Osteoblast (primary cell): ENCODE data around the gene FBXW8. TPM values are rescaled to one million over a fixed set of nuclear protein-coding genes. Genes with fewer than 3 reads are reported as not detected.

Experiments
- DNase-seq: peaks from one replicate; pipeline ENCODE4 v3.0.0; 2011; ENCODE audit warnings: low spot score, mixed read lengths; ENCODE audit not compliant: insufficient read length; ENCODE audit errors: missing footprints
- H2AFZ ChIP-seq: 2 replicates; pipeline ENCODE4 v1.6.0; 2011; ENCODE audit warnings: mild to moderate bottlenecking, low read length
- H3K27ac ChIP-seq: 2 replicates; pipeline ENCODE4 v1.5.1; 2011; ENCODE audit warnings: mild to moderate bottlenecking, low read depth, low read length, moderate library complexity
- H3K27me3 ChIP-seq: 2 replicates; pipeline ENCODE4 v1.6.0; 2012; ENCODE audit warnings: mild to moderate bottlenecking, control low read depth, inconsistent platforms, low read length, moderate library complexity; ENCODE audit not compliant: insufficient read depth
- H3K36me3 ChIP-seq: 2 replicates; pipeline ENCODE4 v1.5.1; 2011; ENCODE audit warnings: mild to moderate bottlenecking, low read length, control low read depth, moderate library complexity; ENCODE audit not compliant: insufficient read depth
- H3K4me1 ChIP-seq: 2 replicates; pipeline ENCODE4 v1.5.1; 2011; ENCODE audit warnings: mild to moderate bottlenecking, low read length, control low read depth, moderate library complexity; ENCODE audit not compliant: insufficient read depth
- H3K4me2 ChIP-seq: 2 replicates; pipeline ENCODE4 v1.6.0; 2011; ENCODE audit warnings: mild to moderate bottlenecking, low read length; ENCODE audit not compliant: insufficient read depth
- H3K4me3 ChIP-seq: fragments of 200-600 bp; sonication (generic); 3 replicates; pipeline ENCODE4 v1.5.1; 2012; ENCODE audit warnings: mild to moderate bottlenecking, low read length, inconsistent platforms; ENCODE audit not compliant: insufficient read depth
- H3K79me2 ChIP-seq: 2 replicates; pipeline ENCODE4 v1.6.0; 2012; ENCODE audit warnings: mild to moderate bottlenecking, low read length, control low read depth, inconsistent platforms; ENCODE audit not compliant: insufficient read depth
- H3K9me3 ChIP-seq: 2 replicates; pipeline ENCODE4 v1.5.1; 2011; ENCODE audit warnings: low read depth, low read length, control low read depth
- H4K20me1 ChIP-seq: 2 replicates; pipeline ENCODE4 v1.6.0; 2012; ENCODE audit warnings: mild to moderate bottlenecking, low read length, control low read depth; ENCODE audit not compliant: insufficient read depth
- CTCF ChIP-seq: IDR thresholded peaks from 2 replicates; pipeline ENCODE4 v1.5.1; 2011; ENCODE audit warnings: mild to moderate bottlenecking, low read depth, low read length, moderate library complexity; ENCODE audit errors: extremely low read depth
- total RNA-seq: library from RNA; depleted of rRNA; stranded (reverse); fragments of >200 nt; gene quantifications from 2 replicates; pipeline ENCODE4 v1.2.3, GENCODE V29; 2012

Gene FBXW8
- total RNA-seq, 1 donor: 27.5 TPM

GRCh38 chr12:117037289-117038022 lies 126.7 kb downstream of the FBXW8 start:
- no peak for DNase-seq
- H3K27me3 ChIP-seq: peaks cover 32% of the 10 kb centered on the region
- no peaks in the 10 kb centered on the region for H3K36me3 ChIP-seq
- no peak for TF ChIP-seq CTCF
- no peak overlapping the region for H3K4me3 ChIP-seq
- H3K4me2 ChIP-seq: no peak overlapping the region
- no peaks in the 10 kb centered on the region for H4K20me1 ChIP-seq
- no peaks in the 10 kb centered on the region for H3K79me2 ChIP-seq
- H3K27ac ChIP-seq: no peak overlapping the region
- no peak overlapping the region for H2AFZ ChIP-seq
- H3K4me1 ChIP-seq: peaks cover 7% of the 10 kb centered on the region
- H3K9me3 ChIP-seq: no peaks in the 10 kb centered on the region

- no peak for DNase-seq
- TF ChIP-seq CTCF: no peak
Measured at GRCh38 chr12:117038023-117038680, 127.4 kb downstream of the FBXW8 start.

GRCh38 chr12:117038919-117039318 lies 128.2 kb downstream of the FBXW8 start:
- Histone ChIP-seq H3K36me3 (no peaks in the 10 kb centered on the region), H3K27ac (no peak overlapping the region), H2AFZ (no peak overlapping the region), H3K9me3 (no peaks in the 10 kb centered on the region), H3K4me1 (no peaks in the 10 kb centered on the region), H3K4me3 (no peak overlapping the region), H4K20me1 (no peaks in the 10 kb centered on the region), H3K79me2 (no peaks in the 10 kb centered on the region), H3K4me2 (no peak overlapping the region), H3K27me3 (peaks cover 18% of the 10 kb centered on the region)
- no peak for TF ChIP-seq CTCF
- no peak for DNase-seq

More at GRCh38 chr12:117038023-117038680, 127.4 kb downstream of the FBXW8 start:
- Histone ChIP-seq H3K79me2 (no peaks in the 10 kb centered on the region), H3K27me3 (peaks cover 25% of the 10 kb centered on the region), H2AFZ (no peak overlapping the region), H4K20me1 (no peaks in the 10 kb centered on the region), H3K36me3 (no peaks in the 10 kb centered on the region), H3K4me2 (no peak overlapping the region), H3K4me1 (peaks cover 3% of the 10 kb centered on the region), H3K9me3 (no peaks in the 10 kb centered on the region), H3K27ac (no peak overlapping the region), H3K4me3 (no peak overlapping the region)

- Histone ChIP-seq H3K27ac (no peak overlapping the region), H3K4me2 (no peak overlapping the region), H4K20me1 (no peaks in the 10 kb centered on the region), H3K4me1 (no peaks in the 10 kb centered on the region), H2AFZ (no peak overlapping the region), H3K4me3 (no peak overlapping the region), H3K36me3 (no peaks in the 10 kb centered on the region), H3K27me3 (peaks cover 8% of the 10 kb centered on the region), H3K9me3 (no peaks in the 10 kb centered on the region), H3K79me2 (no peaks in the 10 kb centered on the region)
- DNase-seq: no peak
- no peak for TF ChIP-seq CTCF
Measured at GRCh38 chr12:117039891-117040309, 129.2 kb downstream of the FBXW8 start.
